Hematopoietic multipotent progenitor cell treated with erythropoietin and hydrocortisone succinate and interleukin-3 and kit ligand, for 15 days (in vitro differentiated cells): Measurements from ENCODE around the gene CSRP1.

Source experiments
- DNase-seq: peaks from one replicate; pipeline ENCODE4 v3.0.0-alpha.2; 2015; ENCODE audit warnings: low spot score

CSRP1 gene

GRCh38 chr1:201513498-201514243 lies 6.7 kb upstream of the CSRP1 start:
- no peak for DNase-seq

- no peak for DNase-seq
Observed at GRCh38 chr1:201511941-201512539, 5.1 kb upstream of the CSRP1 start.

- no peak for DNase-seq
Observed at GRCh38 chr1:201511396-201511940, 4.5 kb upstream of the CSRP1 start.

- DNase-seq: no peak
Observed at GRCh38 chr1:201510734-201511133, 3.8 kb upstream of the CSRP1 start.

DNA sequence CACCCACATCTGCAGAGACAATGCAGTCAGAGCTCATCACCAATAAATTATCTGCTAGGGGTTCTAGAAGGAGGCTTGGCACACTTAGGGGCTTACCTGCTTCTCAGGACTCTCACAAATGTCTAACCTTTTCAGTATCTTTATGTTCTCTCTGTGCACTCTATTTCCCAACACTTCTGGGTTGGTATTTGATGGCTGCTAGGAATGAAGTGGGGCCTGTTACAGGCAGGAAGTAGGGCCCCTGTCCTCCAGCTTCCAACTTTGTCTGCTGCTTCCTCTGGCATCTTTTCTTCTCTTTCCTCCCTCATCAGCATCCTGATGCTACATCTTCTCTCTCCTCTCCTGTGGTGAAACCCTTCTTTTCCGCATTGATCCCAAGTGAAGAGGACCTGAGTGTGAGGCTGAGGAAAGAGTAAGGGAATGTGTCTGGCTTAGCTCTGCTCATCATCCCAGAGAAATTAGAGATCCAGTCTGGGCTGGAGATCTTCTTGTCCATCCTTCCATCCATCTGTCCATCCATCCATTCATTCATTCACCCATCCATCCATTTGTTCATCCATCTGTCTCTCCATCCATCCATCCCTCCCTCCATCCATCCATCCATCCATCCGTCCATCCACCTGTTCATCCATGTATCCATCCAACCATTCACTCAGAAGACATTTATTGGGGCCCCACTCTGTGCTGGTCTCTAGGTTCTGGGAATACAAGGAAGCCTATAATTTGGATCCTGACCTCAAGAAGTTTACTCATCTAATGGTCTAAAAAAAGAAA lies 2.9 kb upstream of the CSRP1 start:
- no peak for DNase-seq

DNA sequence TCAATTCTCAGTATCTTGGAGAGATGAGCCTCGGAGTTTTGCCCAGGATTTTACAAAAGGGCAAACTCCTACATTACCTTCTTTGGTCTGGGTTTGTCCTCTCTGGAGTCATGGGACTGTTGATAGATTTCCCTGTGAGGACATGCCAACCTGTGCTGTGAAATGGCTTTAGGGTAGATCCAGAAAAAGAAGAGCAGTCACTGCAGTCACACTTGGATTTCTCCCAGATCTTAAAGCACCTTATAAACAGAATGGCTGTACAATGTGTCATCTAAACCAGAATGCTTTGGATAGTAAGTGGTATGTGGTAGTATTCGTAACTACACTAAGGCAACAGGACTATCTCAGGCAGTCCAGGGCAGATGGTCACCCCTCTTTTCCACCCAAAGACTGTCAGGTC lies 1.9 kb upstream of the CSRP1 start:
- DNase-seq: no peak

- no peak for DNase-seq
Observed at GRCh38 chr1:201507360-201507675, 395 bp upstream of the CSRP1 start.

- DNase-seq: no peak
Observed at GRCh38 chr1:201506092-201506491, 831 bp downstream of the CSRP1 start.

- no peak for DNase-seq
Observed at GRCh38 chr1:201505503-201505890, 1.4 kb downstream of the CSRP1 start.

DNA sequence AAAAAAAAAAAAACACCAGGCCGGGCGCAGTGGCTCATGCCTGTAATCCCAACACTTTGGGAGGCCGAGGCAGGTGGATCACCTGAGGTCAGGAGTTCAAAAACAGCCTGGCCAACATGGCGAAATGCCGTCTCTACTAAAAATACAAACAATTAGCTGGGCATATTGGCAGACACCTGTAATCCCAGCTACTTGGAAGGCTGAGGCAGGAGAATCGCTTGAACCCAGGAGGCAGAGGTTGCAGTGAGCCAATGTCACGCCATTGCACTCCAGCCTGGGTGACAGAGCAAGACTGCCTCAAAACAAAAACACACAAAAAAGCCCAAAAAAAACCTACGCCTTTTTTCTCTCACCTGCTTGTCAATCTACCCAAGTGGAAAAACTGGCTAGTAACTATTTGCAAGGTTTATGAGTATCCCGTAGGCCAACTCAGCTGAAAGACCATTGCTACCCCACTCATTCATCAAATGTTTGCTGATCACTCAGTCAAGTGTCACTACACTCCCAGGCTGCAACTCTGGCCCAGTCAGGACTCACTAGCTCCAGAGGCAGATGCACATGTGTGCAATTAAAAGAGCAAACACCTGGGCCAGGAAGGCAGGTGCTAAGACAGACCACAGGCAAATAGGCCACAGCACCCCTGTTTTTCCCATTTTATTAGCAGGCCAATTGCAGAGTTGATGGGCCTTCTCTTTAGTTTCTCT lies 2.0 kb downstream of the CSRP1 start:
- DNase-seq: no peak

- DNase-seq: no peak
Observed at GRCh38 chr1:201504179-201504631, 2.7 kb downstream of the CSRP1 start.

DNA sequence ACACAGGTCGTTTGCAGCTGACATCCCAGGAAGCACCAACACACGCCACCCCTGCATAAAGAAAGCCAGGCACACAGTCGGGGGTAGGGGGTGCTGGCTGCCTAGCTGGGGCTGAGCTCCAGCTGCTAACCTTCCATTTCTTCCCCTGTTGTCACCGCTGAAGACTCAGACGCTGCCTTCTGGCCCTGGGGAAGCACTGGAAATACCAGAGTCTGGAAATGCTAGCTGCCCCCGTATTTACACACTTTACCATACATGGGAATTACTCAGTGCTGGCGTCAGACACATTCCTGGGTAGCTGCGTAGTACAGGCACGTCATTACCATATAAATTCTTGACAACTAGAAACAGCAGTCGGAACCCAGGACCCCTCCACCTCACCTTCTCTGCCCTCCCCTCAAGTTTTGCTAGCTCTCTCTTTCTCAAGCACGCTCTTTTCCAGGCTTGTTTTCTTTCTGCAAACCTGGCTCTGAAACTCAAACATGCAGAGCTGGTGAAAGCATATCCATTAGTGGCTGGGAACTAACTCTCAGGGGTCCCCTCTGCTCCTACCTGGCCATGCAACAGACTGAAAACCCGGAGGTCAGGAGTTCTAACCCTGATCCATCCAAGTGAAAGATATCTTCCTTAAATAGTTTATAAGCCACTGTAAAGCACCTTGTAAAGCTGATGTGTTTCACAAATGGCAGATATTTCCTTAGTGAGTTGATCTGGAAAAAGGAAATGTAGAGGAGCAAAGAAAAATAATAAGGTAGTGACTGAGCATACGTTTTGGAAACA lies 3.3 kb downstream of the CSRP1 start:
- no peak for DNase-seq

DNA sequence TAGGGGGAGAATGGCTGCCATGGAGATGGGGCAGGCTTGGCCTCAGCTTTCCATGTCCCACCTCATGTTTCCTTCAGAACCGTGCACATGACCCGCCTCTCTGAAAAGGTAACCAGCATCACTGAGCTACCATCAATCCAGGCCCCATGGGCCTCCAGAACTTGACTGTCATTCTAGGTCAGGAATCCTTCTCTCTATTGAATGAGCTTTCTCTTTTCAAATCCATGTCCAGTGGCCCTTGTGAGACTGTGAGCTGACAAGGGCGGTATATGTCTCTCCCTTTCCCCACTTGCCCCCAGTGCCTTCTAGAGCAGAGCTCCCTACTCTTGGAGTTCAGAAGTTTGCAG lies 4.4 kb downstream of the CSRP1 start:
- no peak for DNase-seq

GRCh38 chr1:201501812-201502510 lies 5.0 kb downstream of the CSRP1 start:
- no peak for DNase-seq

DNA sequence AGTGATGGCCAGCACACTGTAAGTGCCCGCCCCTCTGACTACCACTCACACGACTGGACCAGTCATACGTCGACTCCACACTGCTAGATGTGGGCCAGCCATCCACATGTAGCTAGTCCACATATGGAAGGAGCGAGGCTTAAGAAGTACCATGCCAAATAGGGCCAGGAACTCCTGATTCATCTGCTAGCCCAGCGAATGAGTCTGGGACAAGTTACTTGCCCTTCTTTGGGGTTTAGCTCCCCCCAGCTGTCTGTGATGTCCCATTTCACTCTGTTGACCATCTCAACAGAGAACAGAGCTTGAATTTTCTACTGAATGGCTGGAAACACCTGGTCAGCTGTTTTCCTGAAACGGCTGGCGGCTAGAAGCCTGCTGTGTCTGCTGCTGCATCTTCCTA lies 5.8 kb downstream of the CSRP1 start:
- DNase-seq: no peak

DNA sequence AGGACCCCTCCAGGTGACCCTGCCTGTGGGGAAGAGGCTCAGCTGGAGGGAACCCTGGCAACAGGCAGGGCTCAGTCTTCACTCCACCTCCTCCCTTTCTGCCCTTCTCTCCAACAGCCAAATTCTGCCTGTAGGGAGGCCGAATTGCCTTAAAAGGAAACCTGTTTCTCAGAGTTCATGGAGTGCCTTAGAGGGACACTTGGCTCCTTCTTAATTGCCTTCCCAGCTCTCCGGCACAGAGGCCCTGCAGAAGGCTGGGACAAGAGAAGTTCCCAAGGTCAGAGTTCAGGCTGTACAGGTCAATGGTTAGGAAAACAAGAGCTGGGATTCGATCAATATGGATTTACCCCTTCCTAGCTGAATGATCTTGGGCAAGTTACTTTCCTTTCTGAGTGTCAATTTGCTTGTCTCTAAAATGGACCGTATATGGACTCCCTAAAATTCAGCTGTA lies 6.2 kb downstream of the CSRP1 start:
- DNase-seq: no peak

DNA sequence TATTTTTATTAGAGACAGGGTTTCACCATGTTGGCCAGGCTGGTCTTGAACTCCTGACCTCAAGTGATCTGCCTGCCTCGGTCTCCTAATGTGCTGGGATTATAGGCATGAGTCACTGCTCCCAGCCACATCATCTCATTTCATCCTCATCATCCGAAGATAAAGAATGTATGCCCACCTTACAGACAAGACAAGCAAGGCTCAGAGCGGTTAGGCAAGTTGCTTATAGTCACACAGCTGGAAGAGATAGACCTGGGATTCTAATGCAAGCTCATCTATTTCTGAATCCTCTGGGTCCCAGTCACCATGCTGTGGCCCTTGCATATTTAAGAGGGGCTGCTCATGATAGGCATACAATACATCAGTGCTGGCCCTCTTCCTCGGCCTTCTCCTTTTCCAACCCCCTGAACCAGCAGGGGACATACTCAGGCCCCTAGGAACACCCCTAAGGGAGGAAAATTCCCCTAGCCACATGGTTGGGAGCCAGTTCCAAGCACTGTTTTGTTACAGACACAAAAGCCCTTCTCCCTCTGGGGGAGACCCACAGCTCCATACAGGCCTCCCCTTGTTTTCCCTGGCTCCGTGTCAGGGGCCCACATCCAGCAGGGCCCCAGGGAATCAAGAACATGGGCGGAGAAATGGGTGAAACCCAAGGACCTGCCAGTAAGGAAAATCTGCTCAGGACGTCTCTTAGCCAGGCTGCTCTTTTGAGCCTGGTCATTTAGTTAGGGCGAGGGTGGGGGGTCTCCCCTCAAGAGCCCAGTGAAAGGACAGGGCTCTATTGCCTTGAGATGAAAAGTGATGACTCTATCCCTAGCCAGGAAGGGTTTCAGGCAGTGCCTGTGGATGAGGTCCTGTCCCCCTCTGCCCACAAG lies 6.9 kb downstream of the CSRP1 start:
- no peak for DNase-seq

- no peak for DNase-seq
Observed at GRCh38 chr1:201499191-201499590, 7.7 kb downstream of the CSRP1 start.

DNA sequence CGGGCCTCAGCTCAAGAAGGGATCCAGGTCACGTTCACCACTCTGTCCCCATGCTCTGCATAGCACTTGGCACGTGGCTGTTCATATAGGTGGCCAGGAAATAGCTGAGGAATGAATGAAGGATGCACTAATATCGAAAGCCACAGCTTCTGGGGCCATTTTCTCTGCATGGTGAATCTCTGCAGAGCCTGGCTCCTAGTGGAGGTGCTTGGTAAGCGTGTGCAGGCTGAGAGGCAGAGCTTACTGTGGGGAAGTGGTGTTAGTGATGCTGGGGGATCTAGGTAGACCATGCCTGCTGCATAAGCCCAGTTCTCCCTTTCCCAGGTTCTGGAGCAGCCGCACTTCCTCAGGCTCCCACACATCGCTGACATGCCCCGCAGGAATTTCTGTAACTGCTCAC lies 8.3 kb downstream of the CSRP1 start:
- no peak for DNase-seq

DNA sequence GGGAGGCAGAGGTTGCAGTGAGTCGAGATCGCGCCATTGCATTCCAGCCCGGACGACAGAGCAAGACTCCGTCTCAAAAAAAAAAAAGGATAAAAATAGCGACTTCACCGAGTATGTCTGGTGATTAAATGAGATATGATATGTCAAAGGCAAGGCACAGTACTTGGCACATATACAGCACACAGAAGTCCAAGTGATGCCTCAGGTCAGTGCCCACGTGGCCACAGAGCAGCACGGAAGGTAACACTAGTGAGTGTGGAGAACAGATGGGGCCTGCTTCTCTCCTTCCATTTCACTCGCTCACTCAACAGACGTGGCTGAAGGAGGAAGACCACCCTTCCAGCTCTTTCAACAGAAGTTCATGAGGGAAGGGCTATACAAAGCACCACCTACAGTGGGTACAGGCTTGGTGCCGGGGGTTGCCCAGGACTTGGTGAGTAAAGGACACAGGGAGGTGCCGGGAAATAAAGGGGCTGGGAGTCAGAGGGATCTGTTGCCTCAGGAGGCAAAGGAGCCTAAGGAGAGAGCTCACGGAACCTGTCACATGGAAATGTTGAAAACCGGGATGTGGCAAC lies 8.9 kb downstream of the CSRP1 start:
- no peak for DNase-seq
